GM12801 (cell line): Measurements from ENCODE around the gene PLEKHB2.

Source experiments
- CTCF ChIP-seq: IDR thresholded peaks from one replicate; pipeline ENCODE4 v1.5.1; 2011; ENCODE audit warnings: control low read depth; ENCODE audit not compliant: insufficient read length; ENCODE audit errors: extremely low read depth

PLEKHB2 gene

GRCh38 chr2:131153529-131153928, 48.4 kb downstream of the PLEKHB2 start:
- no peak for TF ChIP-seq CTCF

DNA sequence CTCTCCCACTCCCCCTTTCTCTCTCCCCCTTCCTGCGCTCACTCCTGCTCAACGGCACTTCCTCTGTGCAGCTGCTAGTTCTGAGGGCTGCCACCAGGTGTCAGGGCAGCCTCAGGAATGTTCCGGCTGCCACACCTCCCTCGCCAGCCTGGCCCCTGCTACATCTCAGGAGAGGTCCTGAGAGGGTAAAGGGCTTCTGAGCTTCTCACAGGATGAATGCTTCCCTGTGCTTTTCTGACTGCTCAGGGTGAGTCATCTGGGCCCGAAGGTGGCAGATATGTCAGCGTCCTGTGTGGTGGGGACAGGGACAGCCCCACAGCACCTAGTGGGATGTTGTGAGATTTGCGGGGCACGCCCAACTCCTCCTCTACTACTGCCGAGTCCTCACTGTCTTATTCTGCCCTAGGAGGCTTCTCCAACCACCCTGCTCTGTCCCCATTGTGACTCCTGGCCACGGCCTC, 49.0 kb downstream of the PLEKHB2 start:
- TF ChIP-seq CTCF: no peak

- TF ChIP-seq CTCF: no peak
Measured at GRCh38 chr2:131154647-131155046, 49.5 kb downstream of the PLEKHB2 start.

DNA sequence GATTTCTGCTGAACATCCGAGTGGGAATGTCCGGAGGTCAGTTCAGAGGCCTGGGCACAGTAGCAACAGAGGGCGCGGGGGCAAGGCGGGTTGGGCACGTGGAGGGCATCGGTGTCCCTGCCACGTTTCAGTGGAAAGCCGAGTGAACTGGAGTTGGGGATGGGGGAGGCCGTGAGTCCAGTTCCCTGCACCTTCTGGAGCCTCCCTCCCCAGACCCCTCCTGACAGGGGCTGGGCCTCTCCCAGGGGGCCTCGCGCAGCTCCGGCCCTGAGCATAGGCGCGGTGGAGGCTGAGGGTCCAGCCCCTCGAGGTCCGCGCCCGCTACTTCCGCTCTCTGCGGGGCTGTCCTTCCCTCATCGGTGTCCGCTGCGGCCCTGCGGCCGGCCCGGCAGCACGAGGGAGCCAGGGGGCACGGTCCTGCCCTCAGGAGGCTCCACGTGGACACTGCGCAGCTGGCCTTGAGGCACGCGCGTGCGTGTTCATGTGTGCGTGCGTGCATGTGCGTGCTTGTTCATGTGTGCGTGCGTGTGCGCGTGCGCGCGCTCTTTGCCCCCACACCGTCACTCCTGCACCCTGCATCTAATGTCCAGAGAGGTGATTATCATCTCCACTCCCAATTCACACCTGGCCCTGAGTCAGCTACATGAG, 50.2 kb downstream of the PLEKHB2 start:
- TF ChIP-seq CTCF: no peak

DNA sequence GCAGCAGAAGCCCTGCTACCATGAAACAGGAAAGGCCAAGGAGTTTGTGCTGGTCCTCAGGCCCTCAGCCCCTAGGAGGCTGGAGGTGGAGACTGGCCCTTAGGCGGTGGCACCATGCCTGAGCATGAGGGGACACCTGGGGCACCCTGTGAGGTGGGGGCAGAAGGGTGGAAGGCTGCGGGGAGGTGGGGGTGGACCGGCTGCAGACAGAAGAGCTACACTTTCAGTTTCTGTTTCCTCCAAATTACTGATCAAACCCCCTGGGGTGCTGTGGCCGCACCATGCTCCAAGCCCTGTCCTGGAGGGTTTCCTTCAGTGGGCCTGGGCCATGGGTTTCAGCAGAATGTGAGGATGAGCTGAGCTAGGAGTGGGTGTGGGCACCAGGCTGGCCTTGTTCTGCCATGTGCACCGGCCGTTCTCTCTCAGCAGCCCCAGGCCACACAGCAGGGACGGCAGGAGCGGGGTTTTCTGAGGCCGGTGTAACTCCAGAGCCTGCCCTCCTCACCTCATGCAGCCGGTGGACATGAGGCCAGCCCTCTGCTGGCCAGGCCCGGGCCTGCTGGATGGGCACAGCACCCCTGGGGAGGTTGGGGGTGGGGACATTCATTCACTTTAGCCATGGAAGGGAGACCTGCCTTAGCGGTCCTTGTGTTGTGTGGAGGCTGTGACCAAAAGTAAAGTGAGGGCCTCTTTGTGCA, 51.5 kb downstream of the PLEKHB2 start:
- TF ChIP-seq CTCF: no peak

GRCh38 chr2:131168538-131168937, 63.4 kb downstream of the PLEKHB2 start:
- no peak for TF ChIP-seq CTCF
